Myocyte (in vitro differentiated cells): Measurements from ENCODE around the gene AGO4. TPM values are rescaled to one million over a fixed set of nuclear protein-coding genes. Genes with fewer than 3 reads are reported as not detected.

Experiments
- DNase-seq: peaks from one replicate; pipeline ENCODE4 v3.0.0-alpha.2; 2012; ENCODE audit warnings: low read depth
- total RNA-seq: library from RNA; depleted of rRNA; stranded (reverse); fragments of >200 nt; gene quantifications from 2 replicates; pipeline ENCODE4 v1.2.3, GENCODE V29; 2014

AGO4 gene
- total RNA-seq, 1 donor from 2014 or later: 12.7 TPM

- no peak for DNase-seq
These were observed 86.4 kb downstream of the AGO4 start for GRCh38 chr1:35894183-35894582.

DNA sequence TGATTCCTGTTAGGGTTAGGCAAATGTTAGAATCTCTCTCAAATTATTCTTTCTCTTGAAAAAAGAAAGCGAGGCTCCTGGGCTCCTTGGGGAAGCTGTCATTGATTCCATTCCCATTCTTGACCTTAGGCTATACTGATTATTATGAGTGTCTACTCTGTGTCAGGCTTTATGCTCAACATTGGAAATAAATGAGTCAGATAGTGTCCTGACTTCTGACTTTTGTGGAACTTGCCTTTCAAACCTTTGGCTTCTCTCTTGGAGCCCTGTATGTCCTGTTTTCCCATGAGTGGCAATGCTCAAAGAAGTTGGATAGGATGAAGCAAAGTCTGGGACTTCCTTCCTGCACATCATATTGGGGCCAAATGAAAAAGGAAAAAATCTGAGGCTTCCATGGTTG, 86.8 kb downstream of the AGO4 start:
- DNase-seq: no peak

GRCh38 chr1:35899941-35900340, 92.1 kb downstream of the AGO4 start:
- DNase-seq: no peak

- DNase-seq: no peak
These were observed 93.4 kb downstream of the AGO4 start for GRCh38 chr1:35901235-35901634.

DNA sequence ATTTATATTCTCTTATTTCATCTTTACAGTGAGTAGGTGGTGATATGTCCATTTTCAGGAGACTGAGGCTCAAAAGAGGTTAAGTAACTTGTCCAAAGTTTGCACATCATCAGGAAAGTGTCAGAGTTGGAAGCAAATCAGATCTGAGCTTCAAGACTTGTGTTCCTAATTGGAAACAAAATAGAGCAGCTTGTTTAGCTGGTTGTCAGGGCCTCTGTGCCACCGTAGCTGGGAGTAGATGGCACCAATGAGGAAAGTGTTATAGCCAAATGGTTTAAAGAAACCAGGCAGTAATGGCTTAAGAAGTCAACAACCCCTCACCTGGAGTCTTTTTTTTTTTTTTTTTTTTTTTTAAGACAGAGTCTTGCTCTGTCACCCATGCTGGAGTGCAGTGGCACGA, 94.9 kb downstream of the AGO4 start:
- no peak for DNase-seq

Other genes starting within 250 kb of the AGO4 start
- gene TFAP2E, start 234.7 kb upstream of the AGO4 start, total RNA-seq: 0.31 TPM in 1 of 2 replicates, not detected in the other
- 38.8 and 41.4 TPM in 2 replicates for gene PSMB2, start 166.5 kb upstream of the AGO4 start, total RNA-seq
- gene C1orf216, start 89.1 kb upstream of the AGO4 start, total RNA-seq: 29.0 and 37.5 TPM in 2 replicates
- gene CLSPN, start 38.0 kb upstream of the AGO4 start, total RNA-seq: 0.51 and 0.52 TPM in 2 replicates
- gene AGO1, start 75.2 kb downstream of the AGO4 start, total RNA-seq: 7.3 and 9.6 TPM in 2 replicates
- 12.8 and 17.1 TPM in 2 replicates for gene AGO3, start 123.1 kb downstream of the AGO4 start, total RNA-seq